SIG-M5 treated with dmso at 0.1 percent for 504 hours (cell line): ENCODE measurements around the gene F5.
"Not testable (repeated sequence)": the region's sequence is repeated elsewhere in the genome, so short reads cannot be mapped to it uniquely, and the experiment has no call there.

Source experiments
- DNase-seq: peaks from one replicate; lab custom pipeline; 2025; ENCODE audit not compliant: unreplicated experiment; lab: John Stamatoyannopoulos, UW

The F5 gene

GRCh38 chr1:169511316-169512005, 74.8 kb downstream of the F5 start:
- DNase-seq, result no peak

- DNase-seq, result no peak
Observed at GRCh38 chr1:169510060-169510459, 76.2 kb downstream of the F5 start.

- DNase-seq, result peak; percentile 34
Observed at GRCh38 chr1:169509354-169509753, 76.9 kb downstream of the F5 start.

DNA sequence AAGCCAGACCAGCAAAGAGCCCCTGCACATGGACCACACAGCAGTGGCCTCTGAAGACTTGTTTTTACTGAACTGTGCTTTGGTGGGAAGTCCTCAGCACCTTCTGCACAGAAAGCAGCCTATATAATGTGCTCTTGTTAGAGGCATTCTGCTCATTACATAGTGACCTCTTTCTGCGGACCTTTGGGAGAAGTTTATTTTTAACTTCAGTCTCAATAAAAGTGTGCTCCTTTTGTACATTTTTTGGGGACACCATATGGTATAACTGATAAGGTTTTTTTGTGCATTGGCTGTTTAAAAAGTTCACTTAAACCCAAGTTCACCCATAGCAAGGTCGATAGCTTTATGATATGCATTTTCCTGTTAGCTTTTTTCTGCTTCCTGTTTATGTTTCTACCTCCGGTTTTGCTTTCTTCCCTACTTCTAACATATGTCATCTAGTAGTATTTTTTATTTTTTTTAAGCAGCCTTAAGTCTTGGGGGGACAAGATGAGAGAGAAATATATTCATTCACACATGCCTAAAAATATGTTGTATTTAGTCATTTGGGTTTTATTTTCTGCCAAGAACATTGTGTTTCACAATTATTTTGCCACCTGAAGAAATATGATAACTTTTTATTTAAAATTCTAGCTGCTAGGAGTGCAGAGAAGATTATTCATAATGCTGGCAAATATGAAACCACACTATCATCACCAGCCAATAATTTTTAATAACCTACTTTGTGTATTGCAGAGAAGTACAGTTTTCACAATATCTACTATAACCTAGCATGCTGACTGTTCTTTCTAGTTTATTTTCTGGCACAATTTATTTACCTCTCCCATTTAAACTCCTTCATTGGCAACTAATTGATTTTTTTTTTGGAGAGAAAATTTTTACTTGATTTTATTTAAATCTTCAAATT, 77.6 kb downstream of the F5 start:
- no peak for DNase-seq

GRCh38 chr1:169507413-169507812, 78.9 kb downstream of the F5 start:
- no peak for DNase-seq

DNA sequence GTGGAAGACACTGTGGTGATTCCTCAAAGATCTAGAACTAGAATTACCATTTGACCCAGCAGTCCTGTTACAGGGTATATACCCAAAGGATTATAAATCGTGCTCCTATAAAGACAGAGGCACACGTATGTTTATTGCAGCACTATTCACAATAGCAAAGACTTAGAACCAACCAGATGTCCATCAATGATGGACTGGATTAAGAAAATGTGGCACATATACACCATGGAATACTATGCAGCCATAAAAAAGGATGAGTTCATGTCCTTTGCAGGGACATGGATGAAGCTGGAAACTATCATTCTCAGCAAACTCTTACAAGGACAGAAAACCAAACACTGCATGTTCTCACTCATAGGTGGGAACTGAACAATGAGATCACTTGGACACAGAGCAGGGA, 82.7 kb downstream of the F5 start:
- DNase-seq, result not testable (repeated sequence)

DNA sequence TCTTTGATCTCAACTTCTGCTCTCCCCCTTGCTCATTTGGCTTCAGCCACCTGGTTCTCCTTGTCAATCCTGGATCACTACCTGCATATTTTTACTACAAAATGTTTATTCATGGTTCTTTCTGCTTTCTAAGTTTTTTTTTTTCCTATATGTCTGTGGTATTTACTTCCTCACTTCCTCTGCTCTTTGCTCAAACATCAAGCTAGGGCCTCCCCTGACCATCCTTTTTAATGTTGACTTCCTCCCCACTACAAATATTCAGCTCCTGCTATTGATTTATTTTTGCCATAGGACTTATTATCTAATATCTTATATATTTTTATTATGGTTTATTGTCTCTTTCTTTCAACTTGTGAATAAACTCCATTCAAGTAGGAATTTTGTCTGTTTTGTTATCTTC, 86.5 kb downstream of the F5 start:
- no peak for DNase-seq

DNA sequence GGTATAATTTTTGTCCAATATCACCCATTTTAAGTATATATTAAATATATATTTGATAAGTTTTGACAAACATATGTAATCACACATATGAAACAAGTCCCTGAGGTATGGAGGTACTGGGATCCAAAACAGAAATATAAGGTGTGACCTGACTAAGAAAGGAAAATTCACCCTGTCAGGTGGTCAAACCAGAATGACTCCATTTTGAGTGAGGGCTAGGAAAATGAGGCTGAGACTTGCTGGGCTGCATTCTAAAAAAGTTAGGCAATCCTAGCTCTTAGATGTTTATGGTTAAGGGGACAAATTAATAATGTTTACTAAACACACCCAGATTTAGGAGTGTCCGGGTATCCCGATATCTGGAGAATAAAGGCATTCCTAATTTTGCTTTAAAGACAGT, 89.0 kb downstream of the F5 start:
- DNase-seq, result no peak

DNA sequence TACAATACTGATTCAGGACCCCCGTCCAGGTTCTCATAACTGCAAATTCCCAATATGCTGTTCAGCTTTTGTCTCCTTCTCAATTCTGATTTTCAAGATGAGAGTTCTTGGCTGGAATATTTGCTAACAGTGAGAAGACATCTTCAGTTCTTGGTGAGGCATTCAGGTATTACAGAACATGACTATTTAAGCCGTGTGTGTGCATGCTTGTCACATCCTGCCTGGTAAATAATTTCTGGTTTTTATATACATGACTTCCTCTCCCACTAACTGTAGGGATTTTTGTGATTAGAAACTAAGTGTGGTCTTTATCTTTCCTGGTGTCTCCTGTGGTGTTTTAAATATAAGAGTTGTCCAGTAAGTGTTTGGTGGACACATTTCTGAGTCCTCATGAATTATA, 90.4 kb downstream of the F5 start:
- no peak for DNase-seq

- DNase-seq, result no peak
Observed at GRCh38 chr1:169495046-169495775, 91.1 kb downstream of the F5 start.

GRCh38 chr1:169494343-169494742, 91.9 kb downstream of the F5 start:
- no peak for DNase-seq

DNA sequence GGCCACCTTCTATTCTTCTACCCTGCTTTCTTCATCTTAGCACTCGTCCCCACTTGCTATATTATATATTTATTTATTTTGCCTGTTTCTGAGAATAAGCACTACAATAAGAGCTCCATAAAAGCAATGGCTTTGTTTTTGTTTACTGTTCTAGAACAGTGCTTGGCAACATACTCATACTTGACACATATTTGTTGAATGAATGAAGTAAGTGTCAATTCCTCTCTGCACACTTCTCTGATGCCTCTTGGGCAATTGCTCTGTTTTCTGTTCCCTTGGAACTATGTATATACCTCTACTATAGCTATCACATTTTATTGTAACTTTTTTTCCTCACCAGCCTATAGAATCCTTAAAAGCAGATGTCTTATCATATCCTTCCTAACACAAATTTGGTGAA, 93.0 kb downstream of the F5 start:
- DNase-seq, result no peak

- no peak for DNase-seq
Observed at GRCh38 chr1:169491845-169492281, 94.4 kb downstream of the F5 start.

DNA sequence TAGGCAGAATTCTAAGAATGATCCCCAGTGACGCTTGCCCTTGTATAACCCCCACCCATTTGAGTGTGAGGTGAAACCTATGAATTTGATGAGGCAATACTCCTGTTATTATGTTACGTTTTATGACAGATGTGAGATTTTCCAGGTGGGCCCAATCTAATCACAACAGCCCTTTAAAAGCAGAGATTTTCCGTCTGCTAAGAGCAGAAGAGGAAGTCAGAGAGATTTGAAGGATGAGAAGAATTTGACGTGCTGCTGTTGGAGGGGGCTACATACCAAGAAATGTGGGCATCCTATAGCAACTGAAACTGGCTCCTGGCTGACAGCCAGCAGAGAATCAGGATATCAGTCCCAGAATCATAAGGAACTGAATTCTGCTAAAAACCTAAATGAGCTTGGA, 98.1 kb downstream of the F5 start:
- DNase-seq, result no peak

- DNase-seq, result no peak
Observed at GRCh38 chr1:169487561-169487960, 98.7 kb downstream of the F5 start.

- DNase-seq, result no peak
Observed at GRCh38 chr1:169487133-169487532, 99.1 kb downstream of the F5 start.

- no peak for DNase-seq
Observed at GRCh38 chr1:169486281-169487051, 99.8 kb downstream of the F5 start.

- DNase-seq, result peak; percentile 100
Observed at GRCh38 chr1:169485431-169486280, 100.6 kb downstream of the F5 start, which contains the start of gene SLC19A2. Gene SLC19A2, minus strand, starts transcription at chr1:169485944. Its CDS starts 178 bp downstream, at chr1:169485766.

DNA sequence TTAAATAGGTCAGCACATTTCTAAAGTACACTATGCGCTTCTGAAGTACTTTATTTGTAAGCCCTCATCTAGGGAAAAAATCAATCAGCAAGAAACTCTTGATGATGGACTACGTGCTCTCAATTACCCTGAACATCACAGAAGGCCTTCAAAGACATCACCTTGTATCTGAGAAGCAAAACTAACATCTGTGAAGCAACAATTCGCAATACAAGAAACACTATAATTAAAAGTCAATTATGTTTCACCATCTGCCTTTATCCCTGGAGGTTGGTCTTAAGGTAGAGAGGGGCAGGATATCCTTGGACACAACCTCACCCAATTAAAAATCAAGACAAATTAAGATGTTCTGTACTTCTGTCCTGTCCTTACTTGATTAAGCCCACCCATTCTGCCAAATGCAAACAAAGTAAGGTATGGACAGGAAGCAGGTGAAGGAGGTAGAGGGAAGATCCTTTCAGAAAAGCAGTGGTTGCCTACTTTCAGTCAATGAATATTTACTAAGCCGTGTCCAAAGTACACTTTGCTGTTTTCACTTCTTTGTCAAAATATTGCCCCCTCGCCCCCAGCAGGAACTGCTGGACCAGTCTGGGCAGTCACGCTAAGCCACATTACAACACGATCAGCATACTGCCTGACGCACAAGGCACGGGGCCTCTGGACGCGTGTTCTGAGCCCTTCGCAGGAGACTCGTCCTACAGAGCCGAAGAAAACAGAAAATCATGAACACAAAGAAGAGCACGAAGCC, 101.4 kb downstream of the F5 start:
- peak; percentile 46 for DNase-seq
